HG02884 (cell line): ENCODE measurements around the gene KIZ.

Experiments used
- ATAC-seq: cut with Tn5 transposase; IDR thresholded peaks from one replicate; pipeline ENCODE4 v1.9.1; 2021; ENCODE audit warnings: mild to moderate bottlenecking, moderate library complexity; ENCODE audit not compliant: unreplicated experiment

KIZ gene

DNA sequence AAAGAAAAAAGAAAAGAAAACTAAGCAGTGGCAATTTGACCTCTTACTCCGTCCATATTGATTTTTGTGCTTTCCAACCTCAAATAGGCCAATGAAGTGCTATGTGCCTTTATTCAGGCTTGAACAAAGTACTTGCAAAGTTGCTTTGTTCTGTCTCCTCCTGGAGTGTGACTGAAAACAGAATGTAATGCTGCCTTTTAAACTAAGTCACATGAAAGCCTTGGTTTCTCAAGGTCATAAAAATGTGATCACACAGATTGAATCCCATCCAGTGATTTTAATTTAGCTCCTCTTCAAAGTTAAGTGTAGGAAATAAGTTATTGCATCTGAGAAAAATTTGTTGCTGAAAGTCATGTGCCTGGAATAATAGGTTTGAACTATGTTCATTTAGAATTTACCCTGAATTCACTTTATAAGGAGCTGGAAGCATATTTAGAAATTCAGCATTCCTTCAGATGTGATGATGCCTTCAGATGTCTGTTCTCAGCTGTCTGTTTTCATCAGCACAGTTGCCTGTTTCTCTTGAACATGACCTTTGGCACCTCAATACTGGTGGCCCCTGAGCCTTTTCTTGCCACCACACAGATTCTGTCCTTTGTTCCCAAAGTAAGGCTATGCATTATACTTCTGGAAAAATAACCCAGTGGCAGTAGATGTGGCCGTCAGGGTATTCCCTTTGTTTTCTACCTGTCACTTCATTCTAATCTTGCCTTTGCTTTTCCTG is 48.8 kb downstream of the KIZ start:
- ATAC-seq = no peak

DNA sequence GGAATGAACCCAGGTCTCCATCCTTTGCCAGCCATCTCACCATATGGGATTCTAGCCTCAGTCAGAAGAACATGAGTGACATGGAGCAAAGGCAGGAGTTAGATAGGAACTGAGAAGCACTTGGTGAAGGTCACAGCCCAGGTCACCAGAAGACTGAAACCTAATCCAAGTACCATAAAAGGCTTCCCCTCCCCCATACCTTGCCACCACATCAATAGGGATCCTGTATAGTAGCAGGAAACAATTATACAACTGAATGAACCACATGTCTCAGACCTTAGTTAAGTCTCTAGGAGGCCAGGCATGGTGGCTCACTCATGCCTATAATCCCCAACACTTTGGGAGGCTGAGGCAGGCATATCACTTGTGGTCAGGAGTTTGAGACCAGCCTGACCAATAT is 49.6 kb downstream of the KIZ start:
- ATAC-seq = no peak

DNA sequence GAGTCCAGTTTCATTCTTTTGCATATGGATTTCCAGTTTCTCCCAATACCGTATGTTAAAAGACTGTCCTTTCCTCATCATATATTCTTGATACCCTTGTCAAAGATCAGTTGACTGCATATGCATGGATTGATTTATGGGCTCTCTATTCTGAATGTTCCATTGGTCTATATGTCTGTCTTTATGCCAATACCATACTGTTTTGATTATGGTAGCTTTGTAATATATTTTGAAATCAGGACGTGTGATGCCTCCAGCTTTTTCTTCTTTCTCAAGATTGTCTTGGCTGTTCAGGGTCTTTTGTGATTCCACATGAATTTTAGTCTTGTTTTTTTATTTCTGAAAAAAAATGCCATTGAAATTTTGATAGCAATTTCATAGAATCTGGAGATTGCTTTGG is 51.9 kb downstream of the KIZ start:
- ATAC-seq = no peak

DNA sequence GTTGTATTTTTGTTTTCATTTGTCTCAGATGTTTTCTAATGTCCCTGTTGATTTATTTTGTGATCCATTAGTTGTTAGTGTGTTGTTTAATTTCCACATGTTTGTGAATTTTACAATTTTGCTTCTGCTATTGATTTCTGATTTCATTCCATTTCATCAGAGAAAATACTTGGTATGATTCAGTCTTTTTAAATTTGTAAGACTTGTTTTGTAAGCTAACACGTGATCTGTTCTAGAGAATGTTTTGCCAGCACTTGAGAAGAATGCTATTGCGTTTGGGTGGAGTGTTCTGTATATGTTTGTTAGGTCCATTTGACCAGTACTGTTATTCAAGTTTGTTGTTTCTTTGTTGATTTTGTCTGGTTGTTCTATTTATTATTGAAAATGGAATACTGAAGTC is 53.9 kb downstream of the KIZ start:
- no peak for ATAC-seq

DNA sequence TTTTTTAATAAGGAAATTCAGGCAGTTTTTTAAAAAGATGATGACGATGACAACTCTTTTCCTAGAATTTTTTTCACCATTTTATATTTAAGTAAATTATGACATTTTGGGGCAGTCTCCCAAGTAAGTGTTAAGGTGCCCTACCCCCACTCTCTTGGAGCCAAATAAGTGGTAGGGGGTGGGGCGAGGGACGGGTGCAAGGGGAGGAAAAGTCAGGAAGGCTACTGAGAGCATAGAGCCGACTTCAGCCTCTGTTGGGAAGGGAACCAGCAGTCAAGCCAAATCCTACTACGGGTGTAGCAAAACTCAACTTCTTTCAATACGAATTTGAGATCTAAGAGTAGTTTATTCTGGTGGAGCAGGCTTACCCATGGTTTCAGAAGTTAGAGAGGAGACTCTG is 54.4 kb downstream of the KIZ start:
- ATAC-seq = no peak

DNA sequence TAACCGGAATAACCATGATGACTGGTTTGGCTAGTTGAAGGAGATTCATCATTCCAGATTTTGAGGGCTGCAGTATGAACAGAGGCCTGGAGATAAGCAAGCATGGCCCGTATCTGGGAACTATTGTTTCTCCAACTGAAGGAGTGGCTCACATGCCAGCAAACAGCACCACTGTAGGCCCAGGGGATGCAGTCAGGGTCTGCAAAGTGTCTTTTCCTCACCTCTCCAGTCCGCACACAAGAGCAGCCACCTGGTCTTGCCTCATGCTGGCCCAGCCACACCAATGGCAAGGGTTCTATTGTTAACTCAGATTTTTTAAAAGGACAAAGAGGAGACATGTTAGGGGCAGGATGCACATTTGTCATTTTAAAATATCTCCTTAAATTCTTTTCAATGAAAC is 55.1 kb downstream of the KIZ start:
- no peak for ATAC-seq

DNA sequence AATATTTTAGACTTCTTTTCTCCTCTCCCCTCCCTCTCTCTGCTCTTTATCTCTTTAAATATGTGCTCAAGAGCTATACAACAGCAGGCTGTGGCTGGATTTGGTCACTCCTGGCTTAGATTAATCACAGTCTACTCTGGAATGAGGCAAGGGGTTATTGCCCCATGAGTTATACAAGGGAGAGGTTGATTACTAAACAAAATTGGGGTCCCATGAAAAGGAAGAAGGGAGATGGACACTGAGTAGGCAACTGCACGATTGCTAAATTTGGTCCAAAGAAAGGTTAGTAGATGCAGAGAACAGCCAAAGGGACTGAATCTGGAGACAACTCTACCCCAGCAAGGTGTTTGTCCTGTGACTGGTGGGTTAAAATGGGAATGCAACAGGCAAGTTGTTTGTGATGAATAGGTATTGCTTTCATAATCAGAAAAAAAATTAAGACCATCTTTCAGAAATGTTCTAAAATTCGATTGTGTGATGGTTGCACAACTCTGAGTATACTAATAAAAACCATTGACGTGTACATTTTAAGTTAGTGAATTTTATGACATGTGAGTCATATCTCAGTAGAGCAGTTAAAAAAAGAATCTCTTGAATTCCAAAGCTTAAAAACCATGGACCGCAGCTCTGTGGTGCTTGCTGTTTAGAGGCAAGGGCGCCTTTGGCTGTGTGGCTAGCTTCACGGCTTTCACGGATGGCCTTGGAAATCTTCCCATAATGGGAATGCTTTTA is 57.1 kb downstream of the KIZ start:
- no peak for ATAC-seq

DNA sequence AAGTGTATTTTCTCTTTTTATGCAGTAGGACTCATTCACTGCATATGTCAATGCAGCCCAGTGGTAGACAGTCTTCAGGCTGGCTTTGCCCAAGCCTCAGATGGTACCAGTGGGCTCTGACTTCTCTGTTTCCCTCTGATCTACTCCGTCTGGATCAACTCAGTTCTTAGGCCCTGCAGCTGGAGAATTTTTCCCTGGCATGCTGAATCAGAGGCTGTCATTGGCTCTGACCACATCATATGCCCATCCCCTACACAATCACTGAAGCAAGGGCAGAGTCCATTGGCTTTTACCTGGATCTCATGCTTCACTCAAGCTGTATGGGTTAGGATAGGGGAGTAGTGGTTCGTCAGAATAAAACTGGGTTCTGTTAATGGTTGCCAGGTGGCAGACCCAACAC is 57.8 kb downstream of the KIZ start:
- ATAC-seq = no peak

DNA sequence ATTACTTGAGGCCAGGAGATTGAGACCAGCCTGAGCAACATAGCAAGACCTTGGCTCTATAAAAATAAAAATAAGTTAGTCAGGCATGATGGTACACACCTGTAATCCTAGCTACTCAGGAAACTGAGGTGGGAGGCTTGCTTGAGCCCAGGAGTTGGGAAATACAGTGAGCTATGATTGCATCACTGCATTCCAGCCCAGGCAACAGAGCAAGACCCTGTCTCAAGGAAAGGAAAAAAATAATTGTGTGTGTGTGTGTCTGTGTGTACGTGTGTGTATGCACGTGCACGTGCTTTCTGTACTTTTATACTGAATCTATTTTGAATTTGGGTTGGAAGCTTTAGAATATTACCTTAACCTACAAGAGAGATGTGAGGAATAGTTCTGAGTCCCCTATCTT is 58.9 kb downstream of the KIZ start:
- ATAC-seq = no peak

DNA sequence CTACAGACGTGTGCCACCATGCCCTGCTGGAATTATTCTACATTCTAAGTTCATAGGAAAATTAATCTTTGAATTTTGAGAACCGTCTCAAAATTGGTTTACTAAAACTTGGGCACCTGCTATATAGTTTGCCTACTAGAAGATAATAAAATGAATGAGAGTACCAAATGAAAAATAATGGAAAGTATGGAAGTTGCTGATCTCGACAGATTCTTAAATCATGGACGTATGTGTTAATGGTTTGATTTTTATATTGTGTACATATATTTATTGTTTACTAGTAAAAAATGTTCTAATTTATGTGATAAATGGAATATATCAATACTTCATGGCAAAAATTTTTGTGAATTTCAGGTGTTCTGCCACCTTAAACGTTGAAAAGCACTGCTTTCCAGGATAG is 60.0 kb downstream of the KIZ start:
- no peak for ATAC-seq

DNA sequence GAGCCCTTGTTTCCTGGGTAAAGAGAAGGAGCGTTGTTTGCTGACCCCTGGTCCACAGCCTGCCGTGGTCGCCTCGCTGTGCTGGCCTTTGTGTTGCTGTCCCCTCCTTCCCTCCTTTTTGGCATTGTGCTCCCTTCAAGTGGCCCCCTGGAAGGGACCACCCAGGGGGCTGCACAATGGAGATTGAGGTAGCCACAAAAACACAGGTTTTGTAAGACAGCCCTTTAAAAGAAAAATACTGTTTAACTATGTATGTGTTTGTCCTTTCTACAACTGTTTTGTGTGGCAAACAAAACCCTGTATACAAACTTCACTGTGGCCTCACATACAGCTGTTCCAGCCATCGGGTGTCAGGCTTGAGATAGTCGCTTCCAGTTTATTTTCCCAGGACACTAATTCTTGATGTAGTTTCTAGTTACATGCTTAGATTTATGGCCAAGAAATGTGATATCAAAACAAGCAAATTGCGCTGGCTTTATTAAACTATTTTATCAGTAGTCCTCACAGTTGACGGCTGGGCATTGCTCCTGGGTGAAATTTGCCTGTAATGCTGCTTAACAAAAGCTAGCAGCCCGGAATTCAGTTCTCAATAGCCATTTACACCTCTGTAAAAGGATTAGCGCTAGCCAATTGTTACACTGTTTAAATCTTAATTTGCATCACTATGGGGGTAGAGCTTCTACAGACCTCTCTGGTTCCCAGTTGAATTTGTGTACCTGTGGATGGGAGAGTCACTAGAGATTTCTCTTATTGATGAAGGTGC is 64.1 kb downstream of the KIZ start:
- ATAC-seq = no peak

DNA sequence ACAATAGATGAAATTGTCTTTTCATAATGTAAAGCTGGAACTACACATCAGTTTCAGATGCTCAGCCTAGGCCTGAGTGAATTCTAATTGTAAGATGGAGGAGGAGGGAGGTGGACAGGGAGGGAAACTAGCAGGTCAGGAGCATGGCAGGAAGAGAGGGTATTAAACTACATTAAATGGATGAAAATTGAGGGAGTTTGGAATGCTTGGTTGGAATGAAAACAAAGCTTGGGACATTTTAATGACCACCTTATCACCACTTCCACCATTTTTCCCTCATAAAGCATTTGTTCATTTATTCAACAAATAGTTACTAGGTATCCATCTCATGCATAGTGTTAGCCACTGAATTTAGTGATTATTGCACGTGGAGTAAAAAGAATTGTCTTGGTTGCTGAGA is 65.0 kb downstream of the KIZ start:
- ATAC-seq = no peak

DNA sequence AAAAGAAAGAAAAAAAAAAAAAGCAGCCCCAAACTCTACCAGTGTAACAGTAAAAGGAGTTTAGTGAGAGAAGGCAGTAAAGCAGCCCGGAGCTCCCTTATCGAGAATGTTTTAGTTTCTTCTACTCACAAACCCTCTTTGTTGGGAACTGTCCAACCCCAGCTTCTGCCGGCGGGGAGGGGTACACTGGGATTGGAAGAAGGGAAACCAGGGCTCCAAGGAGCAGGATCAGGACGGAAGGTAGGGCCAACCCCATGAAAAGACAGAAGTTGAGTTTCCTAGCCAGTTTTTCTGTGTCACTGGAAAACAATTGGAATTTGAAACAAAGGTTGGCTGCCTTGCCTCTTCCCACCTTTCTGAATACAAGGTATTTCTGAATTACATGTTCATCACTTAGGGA is 66.0 kb downstream of the KIZ start:
- ATAC-seq = no peak

DNA sequence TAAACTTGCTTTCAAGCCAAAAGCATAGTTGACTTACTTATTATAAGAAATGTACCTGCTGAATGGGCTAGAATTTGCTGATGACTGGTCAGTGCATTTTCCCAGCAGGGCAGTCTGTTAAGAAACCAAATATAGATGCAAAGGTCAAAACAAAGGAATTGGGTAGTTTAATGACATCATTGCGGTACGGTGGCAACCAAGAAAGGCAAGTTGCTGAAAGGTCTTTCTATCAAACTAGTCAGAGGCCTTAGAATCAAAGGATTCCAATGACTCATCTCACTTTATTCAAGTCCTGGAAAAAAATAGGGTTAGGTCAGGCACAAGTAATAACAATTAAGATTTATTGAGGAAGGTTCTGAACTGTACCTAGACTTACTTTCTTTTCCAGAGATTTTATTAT is 76.4 kb downstream of the KIZ start:
- ATAC-seq = no peak

DNA sequence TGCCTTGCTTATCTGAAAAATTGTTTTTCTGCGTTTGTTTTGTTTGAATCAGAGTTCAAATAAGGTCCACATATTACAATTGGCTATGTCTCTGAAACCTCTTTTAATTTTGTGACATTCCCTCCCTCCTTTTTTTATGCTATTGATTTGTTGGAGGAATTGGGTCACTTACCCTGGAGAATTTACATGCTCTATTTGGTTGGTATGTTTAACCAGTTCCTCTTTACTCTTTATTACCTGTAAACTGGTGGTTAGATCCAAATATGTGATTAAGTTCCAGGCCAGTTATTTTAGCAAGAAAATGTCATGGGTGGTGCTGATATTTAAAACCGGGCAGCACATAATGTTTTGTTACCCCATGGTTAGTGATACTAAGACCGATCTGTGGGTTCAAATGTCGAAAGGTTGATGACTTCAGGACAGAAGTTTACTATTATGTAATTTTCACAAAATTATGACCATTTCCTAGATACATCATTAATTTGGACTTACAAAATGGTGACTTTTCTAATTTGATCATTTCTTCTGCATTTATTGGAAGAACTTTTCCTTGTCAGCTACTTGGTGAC is 77.3 kb downstream of the KIZ start:
- ATAC-seq = no peak

DNA sequence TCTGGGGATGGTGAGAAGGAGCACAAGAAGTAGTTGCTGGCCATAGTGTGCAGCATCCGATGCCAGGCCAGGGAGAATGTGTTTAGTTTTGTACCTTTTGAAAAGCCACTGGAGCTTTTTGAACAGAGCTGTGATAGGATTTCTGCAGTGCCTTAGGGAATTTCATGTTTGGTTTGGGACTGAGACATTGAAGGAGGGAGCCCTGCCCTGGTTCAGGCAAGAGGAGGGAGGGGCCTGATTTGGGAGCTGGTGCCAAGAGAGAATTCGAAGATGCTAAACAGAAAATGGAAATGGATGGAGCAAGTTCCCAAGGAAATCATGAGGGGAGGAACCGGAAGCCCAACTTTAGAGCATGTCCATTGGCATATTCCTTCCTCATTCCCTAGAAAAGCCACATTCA is 80.7 kb downstream of the KIZ start:
- ATAC-seq = no peak

DNA sequence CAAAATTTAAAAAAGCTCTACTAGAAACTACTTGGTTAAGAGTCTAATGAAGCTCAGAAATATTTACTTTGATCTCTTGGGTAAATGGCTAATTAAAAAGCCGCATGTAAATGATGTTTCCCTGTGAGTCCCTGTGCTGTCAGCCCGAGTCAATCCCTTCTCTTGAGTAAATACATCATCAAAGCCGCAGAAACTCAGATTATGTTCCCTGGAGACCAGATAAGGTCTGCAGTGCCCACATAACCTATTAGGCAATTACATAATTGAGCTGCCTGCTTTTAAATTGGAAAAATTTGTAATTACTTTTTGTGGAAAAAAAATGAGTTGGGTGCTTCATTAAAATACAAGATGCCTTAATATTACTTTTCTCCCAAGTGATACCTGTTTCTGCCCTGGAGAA is 83.1 kb downstream of the KIZ start:
- no peak for ATAC-seq

DNA sequence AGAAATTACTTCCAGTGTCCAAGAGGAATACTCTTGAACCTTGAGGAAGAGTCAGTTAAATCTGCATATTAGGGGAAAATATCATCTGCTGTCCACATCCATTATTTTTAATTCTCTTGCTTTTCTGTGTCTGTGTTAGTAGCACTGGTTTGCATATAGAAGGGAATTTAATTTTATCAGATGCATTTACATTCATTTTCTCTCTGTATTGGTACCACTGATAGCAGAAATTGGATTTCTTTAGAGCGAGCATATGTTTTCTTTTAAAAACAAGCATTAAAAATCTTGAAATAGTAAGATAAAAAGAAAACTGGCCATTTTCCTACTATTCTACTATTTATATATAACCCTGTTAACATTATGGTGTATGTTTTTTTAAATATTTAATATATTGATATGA is 83.8 kb downstream of the KIZ start:
- no peak for ATAC-seq

DNA sequence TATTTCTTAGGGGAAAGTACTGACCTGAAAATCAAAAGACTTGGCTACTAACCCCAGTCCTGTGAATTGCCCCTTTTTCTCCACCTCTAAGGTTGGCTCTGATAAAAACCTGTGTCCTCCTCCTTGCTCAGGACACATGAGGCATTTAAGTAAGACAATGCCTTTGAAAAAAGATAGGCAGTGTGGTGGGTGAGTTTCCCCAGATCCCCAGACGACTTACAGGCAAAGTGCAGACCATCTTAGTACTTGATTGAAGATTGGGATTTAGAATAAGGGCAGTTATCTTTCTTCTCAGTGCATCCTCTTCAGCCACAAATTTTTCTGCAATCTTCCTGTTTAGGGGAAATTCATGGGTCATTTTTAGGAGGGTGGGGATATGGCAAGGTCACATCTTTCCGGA is 87.8 kb downstream of the KIZ start:
- ATAC-seq = no peak

DNA sequence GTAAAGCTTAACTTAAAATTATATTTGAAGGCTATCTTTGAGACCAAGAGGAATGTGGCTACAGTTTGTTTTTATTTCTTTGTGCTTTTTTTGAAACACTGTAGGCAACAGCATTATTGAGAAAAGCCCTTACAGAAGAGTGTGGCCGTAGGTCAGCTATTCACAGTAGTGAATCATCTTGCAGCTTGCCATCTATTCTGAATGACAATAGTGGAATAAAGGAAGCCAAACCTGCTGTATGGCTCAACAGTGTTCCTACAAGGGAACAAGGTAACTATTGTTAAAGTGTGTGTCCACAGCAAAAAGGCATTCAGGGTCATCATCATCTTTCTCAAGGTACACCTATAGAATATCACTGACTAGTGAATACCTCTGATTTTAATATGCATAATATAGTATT is 88.5 kb downstream of the KIZ start:
- ATAC-seq = no peak

DNA sequence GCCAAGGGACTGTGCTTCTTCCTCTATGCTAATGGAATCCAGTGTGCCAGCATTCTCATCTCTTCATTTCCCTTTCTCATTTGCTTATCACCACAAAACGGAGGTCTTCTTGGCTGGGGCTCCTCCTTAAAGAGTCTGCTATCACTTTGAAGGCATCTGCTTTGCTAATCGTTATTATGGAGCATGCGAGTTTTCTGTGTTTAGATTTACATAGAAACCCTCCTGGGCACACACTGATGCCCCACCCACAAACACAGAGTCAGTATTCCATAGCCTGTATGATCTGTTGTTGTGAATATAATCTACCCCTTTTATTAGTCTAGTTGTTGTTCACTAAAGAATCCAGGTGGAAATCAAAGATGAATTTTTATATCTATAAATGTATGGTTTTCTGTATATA is 93.8 kb downstream of the KIZ start:
- no peak for ATAC-seq

DNA sequence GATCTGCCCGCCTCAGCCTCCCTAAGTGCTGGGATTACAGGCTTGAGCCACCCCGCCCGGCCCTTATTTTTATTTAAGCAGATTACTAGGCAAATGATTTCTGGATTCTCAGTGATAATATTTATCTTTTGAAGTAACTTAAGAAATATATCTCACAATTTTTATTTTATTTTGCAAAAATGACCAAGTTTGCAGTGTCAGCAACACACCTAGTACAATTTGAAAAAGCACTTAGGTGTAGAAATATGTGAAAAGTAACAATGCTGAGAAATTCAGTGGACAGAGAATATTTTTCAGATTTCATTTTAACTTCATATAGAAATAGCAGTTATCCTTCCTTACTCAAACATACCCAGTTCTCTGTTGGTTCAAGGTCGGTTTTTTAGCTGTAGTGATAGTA is 98.3 kb downstream of the KIZ start:
- ATAC-seq = no peak
